T-helper 2 cell treated with Interferon-gamma antibody and Interleukin-4, amounts not matched to agents 100 ng/mL and 5 ng/mL, for 36 hours (primary cell): Measurements from ENCODE around the gene RASSF5. TPM values are rescaled to one million over a fixed set of nuclear protein-coding genes. Genes with fewer than 3 reads are reported as not detected.

Experiments
- intact Hi-C: fragments of 100-400 bp; cut with micrococcal nuclease; formaldehyde crosslinking; loops from one replicate; pipeline ENCODE4 v1.15.1; 2023
- total RNA-seq: library from RNA; stranded (reverse); gene quantifications from 2 replicates; pipeline ENCODE4 v1.2.3, GENCODE V29; 2022

The RASSF5 gene
- total RNA-seq, 1 donor from 2014 or later = 199 TPM

GRCh38 chr1:206582971-206583706 lies 75.8 kb downstream of the RASSF5 start:
- intact Hi-C loops = loop anchor here (1.0 kb wide), 4 partner anchors 8 to 93 kb away; partner anchors contain the start of gene EIF2D

GRCh38 chr1:206583707-206584648 lies 76.6 kb downstream of the RASSF5 start:
- intact Hi-C loops = loop anchor here (1.0 kb wide), 4 partner anchors 9 to 94 kb away; partner anchors contain the start of gene EIF2D

DNA sequence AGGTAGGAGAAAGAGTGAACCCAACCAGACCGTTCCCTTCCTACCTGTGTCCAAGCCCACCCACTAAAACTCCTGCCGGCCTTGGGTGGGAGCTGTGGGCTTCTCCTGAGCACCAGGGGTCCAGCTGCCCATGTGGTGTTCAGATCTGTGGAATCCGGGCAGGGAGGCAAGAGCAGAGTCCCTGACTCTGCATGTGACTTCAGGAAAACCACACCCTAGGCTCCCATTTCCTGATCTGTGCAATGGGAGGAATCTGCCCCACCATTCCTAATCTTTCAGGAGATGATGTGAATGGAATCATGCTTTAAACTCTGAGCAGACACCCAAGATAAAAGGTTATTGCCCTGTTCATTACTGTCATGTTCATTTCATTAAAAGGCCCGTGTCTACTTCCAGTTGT lies 77.4 kb downstream of the RASSF5 start:
- intact Hi-C loops = no loop called here

- intact Hi-C loops = no loop called here
Observed at GRCh38 chr1:206586501-206587445, 79.4 kb downstream of the RASSF5 start.

DNA sequence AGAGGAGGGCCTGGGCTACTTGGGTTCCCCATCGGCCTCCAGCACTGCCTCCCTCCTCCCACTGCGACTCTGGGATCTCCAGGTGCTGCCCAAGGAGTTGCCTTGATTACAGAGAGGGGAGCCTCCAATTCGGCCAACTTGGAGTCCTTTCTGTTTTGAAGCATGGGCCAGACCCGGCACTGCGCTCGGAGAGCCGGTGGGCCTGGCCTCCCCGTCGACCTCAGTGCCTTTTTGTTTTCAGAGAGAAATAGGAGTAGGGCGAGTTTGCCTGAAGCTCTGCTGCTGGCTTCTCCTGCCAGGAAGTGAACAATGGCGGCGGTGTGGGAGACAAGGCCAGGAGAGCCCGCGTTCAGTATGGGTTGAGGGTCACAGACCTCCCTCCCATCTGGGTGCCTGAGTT lies 80.6 kb downstream of the RASSF5 start:
- intact Hi-C loops = no loop called here

GRCh38 chr1:206588492-206588891 lies 81.2 kb downstream of the RASSF5 start:
- intact Hi-C loops = no loop called here

DNA sequence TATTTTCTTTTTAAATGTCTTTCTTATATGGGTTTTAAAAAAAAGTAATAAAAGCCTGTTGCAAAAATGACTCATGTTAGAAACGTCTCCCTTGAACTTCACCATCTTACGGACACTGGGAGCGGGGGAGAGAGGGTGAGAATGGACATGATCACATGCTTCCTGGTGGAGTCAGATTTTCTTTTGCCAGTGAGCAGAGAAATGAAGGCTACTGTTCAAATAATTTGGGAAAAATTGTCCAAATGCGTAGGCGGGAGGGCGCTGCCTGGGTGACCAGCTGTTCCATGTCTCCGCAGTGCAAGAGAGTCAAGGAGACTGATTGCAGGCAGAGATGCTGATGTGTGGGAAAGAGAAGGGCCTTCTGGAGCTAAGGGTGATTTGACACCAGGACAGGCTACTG lies 81.9 kb downstream of the RASSF5 start:
- intact Hi-C loops = no loop called here

DNA sequence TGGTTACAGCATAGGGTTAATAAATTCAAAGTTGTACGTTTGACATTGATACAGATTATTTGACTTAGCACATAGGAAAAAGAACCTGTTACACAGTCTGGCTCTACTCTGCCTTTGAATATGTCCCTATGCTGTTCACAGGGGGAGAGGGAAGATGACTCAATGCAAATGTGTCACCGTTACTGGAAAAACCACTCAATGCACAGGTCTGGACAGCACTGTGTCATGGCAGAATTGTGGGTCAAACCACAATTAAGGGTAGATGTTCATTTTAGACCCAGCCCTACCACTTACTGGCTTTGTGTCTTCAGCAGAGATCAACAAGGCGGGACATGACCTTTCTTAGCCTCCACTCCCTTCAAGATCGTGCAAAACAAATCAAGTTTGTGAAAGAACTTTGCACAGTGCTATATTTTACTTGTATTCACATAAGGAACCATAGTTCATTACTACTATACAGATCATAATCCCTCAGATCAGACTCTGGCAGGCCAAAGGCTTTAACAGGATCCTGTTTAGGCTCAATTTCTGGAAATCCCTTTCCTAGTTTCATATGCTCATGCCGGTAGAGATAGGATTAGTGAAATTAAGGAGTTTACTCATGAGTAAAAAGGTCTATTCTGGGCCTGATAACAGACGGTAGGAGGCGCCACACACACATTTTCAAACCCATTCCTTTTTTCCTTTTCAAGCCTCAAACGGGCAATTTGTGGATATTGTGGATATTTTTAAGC lies 82.9 kb downstream of the RASSF5 start:
- intact Hi-C loops = loop anchor here (1.0 kb wide), 3 partner anchors 10 to 38 kb away; no protein-coding TSS in a partner anchor

GRCh38 chr1:206591226-206591625 lies 83.9 kb downstream of the RASSF5 start:
- intact Hi-C loops = no loop called here

GRCh38 chr1:206591696-206592095 lies 84.4 kb downstream of the RASSF5 start:
- intact Hi-C loops = no loop called here

- intact Hi-C loops = no loop called here
Observed at GRCh38 chr1:206593351-206593925, 86.1 kb downstream of the RASSF5 start.

- intact Hi-C loops = no loop called here
Observed at GRCh38 chr1:206595581-206596318, 88.4 kb downstream of the RASSF5 start.

DNA sequence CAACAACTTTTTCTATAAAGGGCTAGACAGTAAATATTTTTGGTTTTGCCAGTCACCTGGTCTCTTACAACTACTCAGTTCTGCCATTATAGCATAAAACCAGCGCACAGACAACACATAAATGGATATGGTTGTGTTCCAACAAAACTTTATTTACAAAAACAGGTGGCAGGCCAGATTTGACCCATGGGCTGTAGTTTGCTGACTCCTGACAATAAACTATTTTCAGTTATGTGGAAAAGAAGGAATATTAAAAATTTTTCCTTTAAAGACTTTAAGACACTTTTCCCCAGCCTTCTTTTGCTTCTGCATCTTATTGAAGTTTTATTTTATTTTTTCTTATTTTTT lies 89.0 kb downstream of the RASSF5 start:
- intact Hi-C loops = no loop called here

DNA sequence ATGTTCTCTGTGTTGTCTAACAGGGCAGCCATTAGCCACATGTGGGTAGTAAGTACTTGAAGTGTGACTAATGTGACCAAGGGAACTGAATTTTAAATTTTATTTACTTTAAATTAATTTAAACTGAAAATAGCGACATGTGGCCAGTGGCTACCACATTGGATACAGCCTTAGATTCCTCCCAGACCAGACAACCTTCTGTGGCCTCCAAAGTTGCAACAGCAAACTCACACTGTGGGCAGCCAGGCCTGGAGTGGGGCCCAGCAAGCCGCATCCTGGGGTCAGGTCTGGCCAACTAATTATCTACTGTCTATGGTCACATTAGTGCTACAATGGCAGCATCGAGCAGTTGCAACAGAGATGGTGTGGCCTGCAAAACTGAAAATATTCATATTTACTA lies 93.2 kb downstream of the RASSF5 start:
- intact Hi-C loops = no loop called here

DNA sequence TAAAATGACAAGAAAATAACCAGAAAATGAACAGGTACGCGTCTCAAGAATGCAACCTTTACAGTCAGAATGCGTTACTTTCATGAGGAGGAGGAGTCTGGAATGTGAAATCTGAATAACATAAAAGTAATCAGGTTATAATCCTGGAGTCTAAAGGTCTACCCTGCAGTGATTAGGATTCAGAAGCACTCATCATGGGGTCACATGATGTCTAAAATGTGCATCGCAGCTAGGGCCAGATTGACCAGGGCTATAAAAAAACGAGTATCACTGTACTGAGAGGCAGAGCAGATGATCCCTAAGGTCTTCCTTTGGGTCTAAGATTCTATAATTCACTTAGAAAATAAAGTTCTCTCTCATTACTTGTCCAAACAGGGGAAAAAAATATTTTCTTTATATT lies 97.5 kb downstream of the RASSF5 start:
- intact Hi-C loops = no loop called here

DNA sequence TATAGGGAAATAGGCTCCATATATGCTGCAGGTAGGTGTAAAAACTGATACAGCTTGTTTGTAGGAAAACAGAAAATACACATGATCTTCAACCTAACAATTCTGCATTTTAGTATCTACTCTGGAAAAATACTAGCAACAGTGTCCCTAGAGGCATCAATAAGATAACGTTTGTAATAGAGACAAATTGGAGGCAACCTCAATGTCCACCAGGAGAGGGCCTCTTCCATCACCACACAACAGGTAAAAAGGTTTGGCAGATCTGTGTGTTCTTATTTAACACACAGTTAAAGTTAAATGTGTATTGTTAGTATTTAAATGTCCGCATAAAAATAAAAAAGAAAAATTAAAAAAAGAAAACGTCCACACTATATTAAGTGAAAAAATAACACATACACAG lies 99.5 kb downstream of the RASSF5 start:
- intact Hi-C loops = no loop called here

DNA sequence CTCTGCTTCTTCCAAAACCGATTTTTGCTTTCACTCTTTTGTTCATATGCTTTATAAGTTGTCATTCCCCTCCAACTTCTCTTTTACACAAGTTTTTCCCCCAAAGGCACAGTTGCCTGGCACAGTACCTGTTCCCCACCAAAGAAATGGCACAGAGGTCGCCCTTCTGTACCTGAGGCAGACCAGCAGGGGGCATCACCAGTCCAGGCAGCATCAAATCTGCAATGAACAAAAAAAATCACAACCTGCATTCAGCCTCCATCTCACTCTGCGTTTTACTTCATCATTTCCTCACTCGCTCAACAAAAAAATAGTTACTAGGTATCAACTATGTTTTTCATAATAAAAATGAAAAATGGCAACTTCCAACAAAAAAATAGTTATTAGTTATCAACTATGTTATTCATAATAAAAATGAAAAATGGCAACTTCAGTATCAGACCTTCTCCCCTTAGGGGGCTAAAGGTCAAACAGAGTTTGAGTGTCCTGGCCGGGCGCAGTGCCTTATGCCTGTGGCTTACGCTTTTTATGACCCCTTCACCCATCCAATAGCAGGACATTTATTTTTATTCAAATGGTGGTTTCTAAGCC lies 100.9 kb downstream of the RASSF5 start:
- intact Hi-C loops = loop anchor here (2.0 kb wide), 2 partner anchors 57 to 63 kb away; no protein-coding TSS in a partner anchor

GRCh38 chr1:206609229-206609991 lies 102.1 kb downstream of the RASSF5 start:
- intact Hi-C loops = loop anchor here (2.0 kb wide), 2 partner anchors 55 to 65 kb away; no protein-coding TSS in a partner anchor
